HG02870 (cell line): ENCODE measurements around the gene MMP17.
A peak's percentile ranks its signal among the peaks of the same experiment; 100 is the strongest.

Experiments used
- ATAC-seq: cut with Tn5 transposase; IDR thresholded peaks from one replicate; pipeline ENCODE4 v1.9.1; 2021; ENCODE audit warnings: mild to moderate bottlenecking, moderate library complexity; ENCODE audit not compliant: unreplicated experiment

MMP17 gene

GRCh38 chr12:131892711-131893604 is 64.8 kb downstream of the MMP17 start:
- ATAC-seq: no peak

GRCh38 chr12:131893605-131894312 is 65.6 kb downstream of the MMP17 start:
- ATAC-seq: no peak

GRCh38 chr12:131894313-131894860 is 66.2 kb downstream of the MMP17 start, which contains the start of gene ULK1:
Gene ULK1, plus strand, starts transcription at chr12:131894622. Its CDS starts 380 bp downstream, at chr12:131895002.
- peak; percentile 75 for ATAC-seq

- ATAC-seq: no peak
Observed at GRCh38 chr12:131894981-131895639, 66.9 kb downstream of the MMP17 start.

GRCh38 chr12:131895640-131896079 is 67.5 kb downstream of the MMP17 start:
- peak; percentile 6 for ATAC-seq

- peak; percentile 57 for ATAC-seq
Observed at GRCh38 chr12:131896080-131896810, 68.1 kb downstream of the MMP17 start.

GRCh38 chr12:131896811-131897270 is 68.6 kb downstream of the MMP17 start:
- ATAC-seq: no peak

GRCh38 chr12:131897276-131897675 is 69.1 kb downstream of the MMP17 start:
- ATAC-seq: no peak

- no peak for ATAC-seq
Observed at GRCh38 chr12:131897875-131898274, 69.7 kb downstream of the MMP17 start.

GRCh38 chr12:131900397-131900796 is 72.2 kb downstream of the MMP17 start:
- ATAC-seq: no peak
